ENCODE data around the gene DYNC1I2.

GRCh38 chr2:171706152-171706803 lies 19.0 kb downstream of the DYNC1I2 start:
- TF ChIP-seq ZNF416 (tag by site-specific recombination; IDR thresholded peaks at IDR 0.05), result no peak
- TF ChIP-seq ZBTB49 (tag by site-specific recombination; IDR thresholded peaks at IDR 0.05; ENCODE audit: low read depth), result no peak
- no peak for TF ChIP-seq ZFHX2 (tag by site-specific recombination; conservative IDR thresholded peaks at IDR 0.05)
- no peak for TF ChIP-seq ZNF398 (tag by site-specific recombination; IDR thresholded peaks at IDR 0.05)
- no peak for TF ChIP-seq CTCF (tag by site-specific recombination; IDR thresholded peaks at IDR 0.05)
- TF ChIP-seq ZFP3 (tag by site-specific recombination; IDR thresholded peaks at IDR 0.05; ENCODE audit: low read depth), result no peak
- TF ChIP-seq HOXC10 (CRISPR knock-in tag; IDR thresholded peaks at IDR 0.05), result no peak
- no peak for TF ChIP-seq SETDB1 (IDR thresholded peaks at IDR 0.05; ENCODE audit: insufficient read length, low read length)
- no peak for TF ChIP-seq ZNF174 (tag by site-specific recombination; IDR thresholded peaks at IDR 0.05)
- TF ChIP-seq ZNF211 (tag by site-specific recombination; IDR thresholded peaks at IDR 0.05; ENCODE audit: low read depth), result no peak
- no peak for TF ChIP-seq TRIM28 (IDR thresholded peaks at IDR 0.05; ENCODE audit: borderline replicate concordance, low read length)

Measured in HEK293 (cell line).